NT2/D1 (cell line): ENCODE data around the gene SLC1A2.

ENCODE experiments used
- DNase-seq: peaks from one replicate; pipeline ENCODE4 v3.0.0-alpha.2; 2011; ENCODE audit warnings: low read depth, low spot score
- H3K27me3 ChIP-seq: 2 replicates; pipeline ENCODE4 v1.6.0; 2011; ENCODE audit warnings: mild to moderate bottlenecking; ENCODE audit not compliant: insufficient read length, insufficient read depth
- H3K36me3 ChIP-seq: 2 replicates; pipeline ENCODE4 v1.6.1; 2011; ENCODE audit warnings: mild to moderate bottlenecking, low read length, mixed read lengths; ENCODE audit not compliant: insufficient read depth, insufficient read length
- H3K4me1 ChIP-seq: 2 replicates; pipeline ENCODE4 v1.5.1; 2011; ENCODE audit not compliant: insufficient read depth, insufficient read length
- H3K4me3 ChIP-seq: 2 replicates; pipeline ENCODE4 v1.5.1; 2011; ENCODE audit warnings: low read depth; ENCODE audit not compliant: insufficient read length
- H3K9ac ChIP-seq: 2 replicates; pipeline ENCODE4 v1.6.0; 2011; ENCODE audit warnings: low read depth; ENCODE audit not compliant: insufficient read length
- H3K9me3 ChIP-seq: 2 replicates; pipeline ENCODE4 v1.5.1; 2011; ENCODE audit warnings: mild to moderate bottlenecking, low read length; ENCODE audit not compliant: insufficient read depth
- SUZ12 ChIP-seq: IDR thresholded peaks from 2 replicates; pipeline ENCODE4 v1.6.1; 2011; ENCODE audit not compliant: insufficient read length, insufficient read depth; ENCODE audit errors: extremely low read depth
- YY1 ChIP-seq: IDR thresholded peaks from 2 replicates; pipeline ENCODE4 v1.6.1; 2011; ENCODE audit not compliant: insufficient read length, insufficient read depth
- ZNF274 ChIP-seq: IDR thresholded peaks from 2 replicates; pipeline ENCODE4 v1.6.1; 2011; ENCODE audit warnings: mild to moderate bottlenecking, low read depth, low read length

The SLC1A2 gene

GRCh38 chr11:35407041-35407440 lies 12.3 kb downstream of the SLC1A2 start:
- DNase-seq: no peak
- Histone ChIP-seq H3K9me3 (no peaks in the 10 kb centered on the region), H3K27me3 (no peaks in the 10 kb centered on the region), H3K36me3 (no peaks in the 10 kb centered on the region), H3K4me3 (no peak overlapping the region), H3K4me1 (no peaks in the 10 kb centered on the region), H3K9ac (no peak overlapping the region)
- TF ChIP-seq SUZ12 (no peak), YY1 (no peak)

- H3K27me3 ChIP-seq: no peaks in the 10 kb centered on the region
- no peak for TF ChIP-seq SUZ12
- TF ChIP-seq ZNF274: no peak
- TF ChIP-seq YY1: no peak
- H3K4me1 ChIP-seq: no peaks in the 10 kb centered on the region
- DNase-seq: no peak
- no peaks in the 10 kb centered on the region for H3K9me3 ChIP-seq
- no peak overlapping the region for H3K9ac ChIP-seq
- H3K36me3 ChIP-seq: no peaks in the 10 kb centered on the region
- no peak overlapping the region for H3K4me3 ChIP-seq
Measured at GRCh38 chr11:35404388-35404775, 15.0 kb downstream of the SLC1A2 start.

DNA sequence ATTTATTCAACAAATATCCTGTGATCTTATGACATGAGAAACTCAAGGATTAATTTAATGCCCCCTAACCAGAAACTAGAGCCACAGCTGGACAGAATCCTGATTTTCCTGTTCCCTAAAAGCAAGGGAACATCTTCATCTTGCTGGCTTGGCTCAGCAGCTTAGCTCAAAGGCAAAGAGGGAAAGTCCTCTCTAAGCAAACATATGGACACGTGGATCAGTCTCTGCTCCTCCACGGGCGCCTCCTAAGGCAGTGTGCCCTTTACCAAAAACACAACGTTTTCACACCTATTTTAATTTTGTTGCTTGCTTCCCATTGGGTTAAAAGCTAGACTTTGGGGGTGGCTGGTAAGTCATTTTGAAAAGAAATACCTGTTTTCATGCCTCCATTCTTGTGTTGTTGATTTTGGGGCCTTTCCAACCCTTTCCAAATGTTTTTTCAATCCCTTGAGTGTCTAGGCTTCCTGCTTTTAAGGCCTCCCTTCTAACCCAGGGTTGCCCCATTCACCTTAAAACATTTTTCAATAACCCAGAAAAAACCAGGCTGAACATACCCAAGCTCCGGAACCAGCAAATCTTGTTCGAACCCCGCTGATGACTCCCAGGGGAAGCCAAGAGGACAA lies 15.5 kb downstream of the SLC1A2 start:
- DNase-seq: no peak
- TF ChIP-seq ZNF274 (no peak), SUZ12 (no peak), YY1 (no peak)

GRCh38 chr11:35402751-35403660 lies 16.4 kb downstream of the SLC1A2 start:
- H3K4me3 ChIP-seq: no peak overlapping the region
- H3K9me3 ChIP-seq: no peaks in the 10 kb centered on the region
- H3K4me1 ChIP-seq: no peaks in the 10 kb centered on the region
- DNase-seq: no peak
- H3K9ac ChIP-seq: no peak overlapping the region
- no peaks in the 10 kb centered on the region for H3K36me3 ChIP-seq
- H3K27me3 ChIP-seq: no peaks in the 10 kb centered on the region
- TF ChIP-seq YY1 (no peak), SUZ12 (no peak), ZNF274 (no peak)

More for the DNA sequence above, 15.5 kb downstream of the SLC1A2 start:
- Histone ChIP-seq H3K27me3 (no peaks in the 10 kb centered on the region), H3K4me1 (no peaks in the 10 kb centered on the region), H3K4me3 (no peak overlapping the region), H3K36me3 (no peaks in the 10 kb centered on the region), H3K9me3 (no peaks in the 10 kb centered on the region), H3K9ac (no peak overlapping the region)

DNA sequence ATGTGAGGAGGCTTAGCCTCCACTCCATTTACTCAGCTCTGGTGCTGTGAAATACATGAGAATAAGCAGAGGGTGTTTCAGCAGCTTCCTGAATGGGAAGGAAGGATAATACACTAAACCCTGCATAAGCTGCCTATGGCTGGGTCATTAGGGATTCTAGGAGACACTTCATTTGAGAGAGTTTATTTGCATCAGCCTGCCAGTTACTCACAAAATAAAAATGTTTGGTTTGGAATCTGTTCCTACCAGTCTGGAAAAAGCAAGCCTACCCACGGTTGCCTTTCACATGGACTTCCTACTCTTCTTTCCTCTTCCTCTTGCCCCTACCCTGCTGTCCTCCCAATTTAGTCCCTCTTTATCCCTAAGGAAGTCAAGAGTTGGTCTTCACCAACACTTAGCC lies 20.5 kb downstream of the SLC1A2 start:
- no peaks in the 10 kb centered on the region for H3K36me3 ChIP-seq
- no peak overlapping the region for H3K9ac ChIP-seq
- no peak for DNase-seq
- no peaks in the 10 kb centered on the region for H3K9me3 ChIP-seq
- TF ChIP-seq YY1: no peak
- no peak for TF ChIP-seq ZNF274
- no peak for TF ChIP-seq SUZ12
- no peaks in the 10 kb centered on the region for H3K4me1 ChIP-seq
- no peaks in the 10 kb centered on the region for H3K27me3 ChIP-seq
- no peak overlapping the region for H3K4me3 ChIP-seq

- Histone ChIP-seq H3K9me3 (no peaks in the 10 kb centered on the region), H3K4me3 (no peak overlapping the region), H3K36me3 (no peaks in the 10 kb centered on the region), H3K4me1 (no peaks in the 10 kb centered on the region), H3K27me3 (no peaks in the 10 kb centered on the region), H3K9ac (no peak overlapping the region)
- TF ChIP-seq YY1 (no peak), ZNF274 (no peak), SUZ12 (no peak)
- DNase-seq: no peak
Measured at GRCh38 chr11:35394941-35395340, 24.4 kb downstream of the SLC1A2 start.

DNA sequence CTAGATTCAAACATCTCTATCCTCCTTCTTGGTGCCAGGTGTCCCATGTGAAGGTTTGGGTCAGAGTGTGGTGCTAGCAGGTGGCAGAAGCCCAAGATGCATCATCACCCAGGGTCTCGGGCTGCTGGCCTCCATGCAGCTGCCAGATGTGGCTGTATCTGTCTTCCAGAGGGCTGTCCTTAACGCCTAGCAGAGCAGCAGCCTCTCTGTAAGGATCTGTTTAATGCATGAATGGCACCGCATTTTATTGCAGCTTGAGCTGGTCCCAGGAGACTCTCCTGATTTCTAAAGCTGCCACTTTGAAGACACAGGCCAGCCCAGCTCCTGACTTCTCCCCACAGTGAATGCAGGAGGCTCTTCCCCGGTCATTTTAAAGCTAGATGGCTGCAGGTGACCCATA lies 26.3 kb downstream of the SLC1A2 start:
- Histone ChIP-seq H3K9me3 (no peaks in the 10 kb centered on the region), H3K36me3 (no peaks in the 10 kb centered on the region), H3K27me3 (no peaks in the 10 kb centered on the region), H3K9ac (no peak overlapping the region), H3K4me1 (no peaks in the 10 kb centered on the region), H3K4me3 (no peak overlapping the region)
- no peak for DNase-seq
- TF ChIP-seq ZNF274 (no peak), YY1 (no peak), SUZ12 (no peak)
